NCI-H226 (cell line): ENCODE measurements around the gene COTL1.
A peak's percentile ranks its signal among the peaks of the same experiment; 100 is the strongest.
"Not testable (repeated sequence)": the region's sequence is repeated elsewhere in the genome, so short reads cannot be mapped to it uniquely, and the experiment has no call there.

Experiments used
- DNase-seq: peaks from one replicate; pipeline ENCODE4 v3.0.0-alpha.2; 2015

Gene COTL1

DNA sequence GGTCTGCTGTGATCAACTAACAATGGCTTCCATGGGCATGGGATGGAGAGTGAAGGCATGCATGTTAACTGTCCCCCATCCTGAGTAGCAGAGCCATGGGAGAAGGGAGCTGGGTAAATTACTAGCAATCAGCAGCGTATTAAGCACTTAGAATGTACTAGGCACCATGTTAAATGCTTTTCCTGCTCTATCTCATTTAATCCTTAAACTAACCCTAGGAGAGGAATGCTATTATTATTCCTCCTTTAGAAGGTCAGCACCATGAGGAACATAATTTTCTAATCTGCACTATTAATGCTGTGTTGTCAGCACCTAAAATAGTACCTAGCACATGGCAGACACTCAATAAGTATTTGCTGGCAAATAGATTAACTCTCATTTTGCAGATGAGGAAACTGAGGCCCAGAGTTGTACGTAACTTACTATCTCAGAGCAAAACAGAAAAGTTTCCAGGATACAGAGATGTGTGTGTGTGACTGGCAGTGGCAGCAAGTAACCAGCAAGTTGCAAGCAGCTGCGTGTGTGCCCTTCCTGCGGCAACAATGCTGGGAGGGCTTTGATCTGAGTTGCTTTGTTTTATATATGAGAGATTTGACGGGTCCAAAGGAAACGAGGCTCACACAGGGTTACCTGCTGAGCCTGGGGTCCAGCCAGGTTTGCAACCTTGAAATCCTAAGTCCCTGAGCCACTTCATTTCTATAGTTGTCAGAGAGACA, 23.9 kb upstream of the COTL1 start:
- DNase-seq = no peak

DNA sequence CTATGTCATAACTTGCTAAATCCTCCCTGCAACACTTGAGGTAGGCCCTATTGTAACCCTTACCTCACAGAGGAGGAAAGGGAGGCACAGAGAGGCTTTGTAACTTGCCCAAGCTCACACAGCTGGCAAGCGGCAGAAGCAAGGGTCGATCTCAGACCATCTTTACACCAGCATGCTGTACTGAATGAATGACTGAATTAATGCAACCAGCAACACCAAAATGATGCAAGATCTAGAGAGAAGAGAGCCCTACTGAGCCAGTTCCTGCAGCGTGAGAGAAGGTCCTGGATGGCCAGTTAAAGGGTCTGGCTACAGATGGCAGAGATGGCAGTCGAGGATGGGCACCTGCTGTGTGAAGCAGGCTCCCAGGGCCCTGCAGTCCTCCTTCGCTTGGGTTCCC, 22.3 kb upstream of the COTL1 start:
- DNase-seq = no peak

DNA sequence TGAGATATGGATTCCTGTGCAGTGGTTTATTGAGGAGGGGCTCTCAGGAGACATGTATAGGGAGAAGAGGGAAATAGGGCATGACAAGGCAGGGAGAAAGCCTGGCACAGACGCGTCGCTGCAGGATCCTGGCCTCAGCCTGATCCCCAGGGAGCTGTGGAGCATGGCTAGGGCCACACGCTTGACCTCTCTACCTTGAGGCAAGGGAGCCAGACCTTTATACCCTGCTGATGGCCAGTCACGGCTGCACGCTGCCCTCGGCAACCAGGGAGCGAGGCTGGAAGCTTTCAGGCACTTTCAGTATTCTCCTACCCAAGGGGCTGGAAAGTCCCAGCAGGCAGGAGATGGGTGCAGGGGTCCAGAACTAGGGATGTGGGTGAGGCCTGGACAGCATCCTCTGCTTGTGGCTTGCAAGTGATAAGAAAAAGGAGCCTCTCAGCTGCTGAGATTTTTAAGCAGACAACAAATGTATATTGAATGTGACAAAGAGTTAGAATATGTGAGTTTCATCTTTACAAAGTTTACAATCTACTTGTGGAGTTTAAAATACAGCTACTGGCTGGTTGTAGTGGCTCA, 20.4 kb upstream of the COTL1 start:
- no peak for DNase-seq

DNA sequence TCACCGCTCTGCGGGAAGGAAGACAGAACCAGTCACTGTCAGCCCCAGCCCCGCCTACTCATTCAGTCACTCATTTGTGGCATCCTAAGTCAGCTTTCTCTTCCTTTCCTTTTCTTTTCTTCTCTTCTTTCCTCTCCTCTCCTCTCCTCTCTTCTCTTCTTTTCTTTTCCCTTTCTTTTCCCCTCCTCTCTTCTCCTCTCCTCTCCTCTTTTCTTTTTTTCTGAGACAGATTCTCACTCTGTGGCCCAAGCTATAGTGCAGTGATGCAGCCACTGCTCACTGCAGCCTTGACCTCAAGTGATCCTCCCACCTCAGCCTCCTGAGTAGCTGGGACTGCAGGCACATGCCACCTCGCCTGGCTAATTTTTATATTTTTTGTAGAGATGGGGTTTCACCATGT, 19.8 kb upstream of the COTL1 start:
- no peak for DNase-seq

DNA sequence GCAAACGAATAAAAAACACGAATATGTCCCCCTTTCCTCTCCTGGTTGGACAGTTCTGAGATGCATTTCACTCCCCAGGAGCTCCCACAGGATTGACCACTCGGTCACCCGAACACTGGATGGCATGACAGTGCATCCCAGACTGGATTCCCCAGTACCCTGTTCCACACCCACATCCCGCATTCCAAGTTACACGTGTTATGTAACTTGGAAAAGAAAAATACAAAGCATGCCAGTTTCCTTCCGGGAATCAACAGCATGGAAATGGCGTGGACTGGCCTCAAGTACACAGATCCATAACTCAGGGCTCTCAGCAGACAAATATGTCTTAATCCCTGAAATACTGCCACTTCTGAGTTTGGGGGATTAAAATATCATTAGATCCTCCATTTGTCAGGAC, 17.8 kb upstream of the COTL1 start:
- no peak for DNase-seq

DNA sequence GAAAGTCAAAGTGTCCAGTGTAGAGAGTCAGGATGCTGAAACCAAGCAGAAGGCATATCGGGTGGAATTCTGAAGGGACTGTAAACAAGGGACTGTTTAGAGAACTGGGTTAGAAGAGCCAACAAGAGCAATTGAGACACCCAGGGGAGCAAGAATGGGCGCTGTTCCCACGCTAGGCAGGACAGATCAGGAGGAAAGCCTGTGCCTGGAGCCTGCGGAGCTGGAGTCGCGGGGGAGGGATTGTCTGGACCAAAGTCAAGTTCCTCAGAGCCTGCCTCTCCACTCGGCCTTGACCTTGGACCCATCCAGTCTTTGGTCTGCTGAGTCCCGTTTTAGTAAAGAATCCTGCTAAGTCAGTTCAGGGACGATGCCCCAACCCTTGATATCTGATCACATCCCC, 15.7 kb upstream of the COTL1 start:
- no peak for DNase-seq

DNA sequence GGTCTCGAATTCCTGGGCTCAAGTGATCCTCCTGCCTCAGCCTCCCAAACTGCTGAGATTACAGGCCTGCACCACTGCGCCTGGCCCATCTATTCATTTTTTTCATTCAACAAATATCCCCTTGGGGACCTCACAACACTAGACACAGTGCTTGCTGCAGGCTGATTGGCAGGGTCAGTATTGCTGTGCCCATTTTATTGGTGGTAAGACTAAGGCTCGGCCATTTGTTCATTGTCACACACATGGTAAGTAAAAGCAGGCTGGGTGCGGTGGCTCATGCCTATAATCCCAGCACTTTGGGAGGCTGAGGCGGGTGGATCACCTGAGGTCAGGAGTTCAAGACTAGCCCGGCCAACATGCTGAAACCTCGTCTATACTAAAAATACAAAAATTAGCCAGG, 15.0 kb upstream of the COTL1 start:
- DNase-seq = not testable (repeated sequence)

DNA sequence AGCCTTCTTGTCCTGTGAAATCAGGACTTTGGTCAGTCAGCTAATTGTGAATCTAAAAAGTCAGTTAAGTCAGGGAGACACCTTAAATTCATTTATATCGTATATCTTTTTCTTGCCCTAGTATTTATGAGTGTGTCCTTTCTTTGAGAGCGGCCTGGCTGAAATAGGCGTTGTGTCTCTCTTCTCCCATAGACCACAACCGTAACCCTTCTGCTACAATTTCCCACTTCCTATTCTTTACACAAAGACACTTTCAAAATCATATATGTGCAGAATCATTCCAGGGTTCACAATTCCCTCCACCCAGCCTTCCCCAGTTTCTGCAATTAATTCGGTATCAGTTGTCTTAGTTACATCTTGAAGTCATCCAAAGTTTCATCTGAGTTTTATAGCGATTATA, 14.0 kb upstream of the COTL1 start:
- no peak for DNase-seq

DNA sequence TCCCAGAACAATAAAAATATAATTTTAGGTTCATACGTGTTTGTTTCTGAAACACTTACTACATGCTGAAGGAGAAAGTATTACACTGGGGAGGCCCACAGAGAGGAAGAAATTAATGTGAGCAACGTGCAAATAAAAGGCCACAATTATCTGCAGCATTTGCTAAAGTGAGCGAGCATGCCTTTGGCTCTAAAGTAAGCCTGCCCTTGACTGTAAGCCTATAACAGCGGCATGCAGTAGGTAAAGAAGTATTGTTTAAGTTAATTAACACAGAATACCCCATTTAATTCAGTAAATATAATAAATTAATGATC, 13.2 kb upstream of the COTL1 start:
- DNase-seq = no peak

DNA sequence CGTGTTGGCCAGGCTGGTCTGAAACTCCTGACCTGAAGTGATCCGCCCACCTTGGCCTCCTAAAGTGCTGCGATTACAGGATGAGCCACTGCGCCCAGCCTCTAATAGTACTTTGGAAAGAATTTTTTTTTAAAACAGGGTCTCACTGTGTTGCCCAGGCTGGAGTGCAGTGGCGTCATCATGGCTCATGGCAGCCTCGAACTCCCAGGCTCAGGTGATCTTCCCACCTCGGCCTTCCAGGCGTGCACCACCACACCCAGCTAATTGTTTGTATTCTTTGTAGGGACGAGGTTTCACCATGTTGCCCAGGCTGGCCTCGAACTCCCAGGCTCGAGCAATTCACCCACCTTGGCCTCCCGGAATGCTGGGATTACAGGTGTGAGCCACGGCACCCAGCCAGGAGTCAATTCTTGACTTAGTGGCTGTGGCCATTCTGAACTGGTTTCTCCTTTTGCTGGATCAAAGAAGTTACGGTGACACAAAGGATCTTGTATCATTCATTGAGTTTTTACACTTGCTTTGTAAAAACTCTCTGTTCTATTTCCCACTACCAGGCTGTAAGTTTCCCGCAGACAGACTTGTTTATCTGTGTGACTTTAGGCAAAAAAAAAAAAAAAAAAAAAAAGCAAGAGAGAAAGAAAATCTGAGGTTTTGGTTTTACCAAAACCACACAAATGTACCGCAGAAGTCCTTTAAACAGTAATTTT, 12.7 kb upstream of the COTL1 start:
- DNase-seq = no peak

DNA sequence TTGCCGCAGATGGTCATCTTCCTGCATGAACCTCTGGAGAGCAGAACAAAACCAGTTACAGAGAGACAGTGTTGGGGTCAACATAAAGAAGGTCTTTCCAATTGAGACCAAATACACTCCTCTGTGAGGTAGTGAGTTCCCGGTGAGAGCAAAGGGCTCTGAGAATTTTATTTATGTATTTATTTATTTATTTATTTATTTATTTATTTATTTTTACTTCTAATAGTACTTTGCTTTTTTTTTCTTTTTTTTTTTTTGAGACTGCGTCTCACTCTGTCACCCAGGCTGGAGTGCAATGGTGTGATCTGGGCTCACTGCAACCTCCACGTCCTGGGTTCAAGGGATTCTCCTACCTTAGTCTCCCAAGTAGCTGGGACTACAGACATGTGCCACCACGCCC, 12.1 kb upstream of the COTL1 start:
- no peak for DNase-seq

DNA sequence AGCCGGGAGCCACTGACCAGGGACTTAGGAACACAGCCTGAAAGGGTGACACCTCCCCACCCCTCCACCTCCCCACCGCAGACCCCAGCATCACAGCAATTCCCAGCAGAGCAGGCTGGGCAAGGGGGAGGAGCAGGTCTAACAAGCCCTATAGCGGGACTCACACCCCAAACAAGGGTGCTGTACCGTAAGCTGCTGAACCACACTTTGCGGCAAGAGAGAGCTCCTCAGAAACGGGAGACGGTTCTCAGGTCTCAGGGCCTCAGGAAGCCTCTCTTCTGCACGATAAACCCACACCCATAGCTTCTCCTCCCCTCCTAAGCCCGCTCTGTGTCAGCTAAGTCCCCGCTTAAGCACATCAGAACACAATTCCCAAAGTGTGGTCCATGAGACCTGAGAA, 11.7 kb upstream of the COTL1 start:
- no peak for DNase-seq

DNA sequence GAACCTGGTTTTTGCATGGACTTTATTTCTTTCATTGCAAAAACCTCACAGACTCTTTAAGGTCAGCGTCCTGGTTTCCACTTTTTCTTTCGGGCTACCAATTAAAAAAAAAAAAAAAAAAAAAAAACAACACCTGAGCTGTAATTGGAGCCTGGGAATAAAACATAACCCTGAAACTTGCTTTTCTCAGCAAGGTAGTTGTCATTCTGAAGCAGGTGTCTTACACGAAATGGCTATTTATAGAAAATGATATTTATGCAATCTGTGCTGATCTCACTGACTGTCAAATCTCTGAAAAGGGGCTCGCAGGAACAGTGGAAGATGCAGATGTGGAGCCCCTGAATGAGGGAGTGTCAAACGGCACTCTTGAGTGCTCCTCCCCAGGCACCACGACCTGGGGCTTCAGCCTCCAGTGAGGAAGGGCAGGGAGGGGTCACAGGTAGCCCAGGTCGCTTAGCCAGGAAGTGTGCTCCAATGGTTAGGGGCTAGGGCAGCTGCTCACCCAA, 10.4 kb upstream of the COTL1 start:
- no peak for DNase-seq

DNA sequence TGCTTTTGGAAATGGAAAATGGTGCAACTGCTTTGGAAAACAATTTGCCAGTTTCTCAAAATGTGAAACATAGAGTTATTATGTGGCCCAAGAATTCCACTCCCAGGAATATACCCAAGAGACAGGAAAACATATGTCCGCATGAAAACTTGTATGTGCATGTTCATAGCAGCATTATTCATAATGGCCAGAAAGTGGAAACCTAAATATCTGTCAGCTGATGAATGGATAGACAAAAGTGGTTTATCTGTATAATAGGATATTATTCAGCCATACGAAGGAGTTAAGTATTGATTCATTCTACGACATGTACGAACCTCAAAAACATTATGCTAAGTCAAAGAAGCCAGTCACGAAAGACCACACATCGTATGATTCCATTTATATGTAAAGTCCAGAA, 7.7 kb upstream of the COTL1 start:
- no peak for DNase-seq

DNA sequence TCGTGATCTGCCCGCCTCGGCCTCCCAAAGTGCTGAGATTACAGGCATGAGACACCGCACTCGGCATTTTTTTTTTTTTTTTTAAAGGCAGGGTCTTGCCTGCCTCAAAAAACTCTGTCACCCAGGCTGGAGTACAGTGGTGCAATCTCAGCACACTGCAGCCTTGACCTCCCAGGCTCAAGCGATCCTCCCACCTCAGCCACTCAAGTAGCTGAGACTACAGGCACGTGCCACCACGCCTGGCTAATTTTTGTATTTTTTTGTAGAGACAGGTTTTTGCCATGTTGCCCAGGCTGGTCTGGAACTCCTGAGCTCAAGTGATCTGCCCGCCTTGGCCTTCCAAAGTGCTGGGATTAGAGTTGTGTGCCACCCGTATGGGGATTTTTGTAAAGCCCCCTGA, 3.0 kb upstream of the COTL1 start:
- DNase-seq = not testable (repeated sequence)

DNA sequence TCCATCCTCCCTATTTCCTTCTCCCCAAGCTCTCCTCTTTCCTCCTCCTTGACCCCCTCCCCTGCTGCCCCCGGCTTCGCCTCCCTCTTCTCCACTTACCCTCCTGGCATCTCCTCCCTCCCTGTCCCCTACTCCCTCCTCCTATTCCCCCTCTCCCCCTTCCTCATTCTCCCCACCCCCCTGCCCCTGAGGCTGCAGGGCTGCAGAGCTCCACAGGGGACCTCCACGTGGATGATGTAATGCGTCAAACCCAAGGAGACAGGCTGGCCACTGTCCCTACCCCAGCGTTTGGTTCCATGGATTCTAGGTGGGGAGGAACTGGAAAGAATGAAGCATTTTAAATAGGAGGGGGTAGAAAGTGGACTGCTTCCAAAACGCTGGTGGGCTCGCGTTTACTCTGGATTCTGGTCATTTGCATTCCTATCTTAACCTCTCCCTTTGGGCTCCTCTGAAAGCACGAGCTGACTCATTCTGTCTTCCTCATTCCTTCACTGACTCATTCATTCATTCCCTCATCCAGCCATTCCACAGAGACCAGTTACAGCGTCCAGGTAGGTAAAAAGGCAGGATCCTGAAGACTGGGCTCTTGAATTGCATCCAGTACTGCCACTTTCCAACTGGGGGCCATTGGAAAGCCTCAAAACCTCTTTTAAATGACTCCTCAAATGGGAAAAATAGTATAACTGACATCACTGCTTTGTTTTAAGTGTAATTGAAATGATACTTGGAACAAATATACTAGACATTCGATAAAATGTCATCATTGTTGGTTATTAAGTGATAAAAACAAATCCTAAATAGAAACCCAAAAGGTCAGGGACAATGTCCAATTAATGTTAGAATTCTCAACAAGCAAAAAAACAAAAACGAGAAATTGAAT, 943 bp upstream of the COTL1 start:
- DNase-seq = peak; percentile 99

DNA sequence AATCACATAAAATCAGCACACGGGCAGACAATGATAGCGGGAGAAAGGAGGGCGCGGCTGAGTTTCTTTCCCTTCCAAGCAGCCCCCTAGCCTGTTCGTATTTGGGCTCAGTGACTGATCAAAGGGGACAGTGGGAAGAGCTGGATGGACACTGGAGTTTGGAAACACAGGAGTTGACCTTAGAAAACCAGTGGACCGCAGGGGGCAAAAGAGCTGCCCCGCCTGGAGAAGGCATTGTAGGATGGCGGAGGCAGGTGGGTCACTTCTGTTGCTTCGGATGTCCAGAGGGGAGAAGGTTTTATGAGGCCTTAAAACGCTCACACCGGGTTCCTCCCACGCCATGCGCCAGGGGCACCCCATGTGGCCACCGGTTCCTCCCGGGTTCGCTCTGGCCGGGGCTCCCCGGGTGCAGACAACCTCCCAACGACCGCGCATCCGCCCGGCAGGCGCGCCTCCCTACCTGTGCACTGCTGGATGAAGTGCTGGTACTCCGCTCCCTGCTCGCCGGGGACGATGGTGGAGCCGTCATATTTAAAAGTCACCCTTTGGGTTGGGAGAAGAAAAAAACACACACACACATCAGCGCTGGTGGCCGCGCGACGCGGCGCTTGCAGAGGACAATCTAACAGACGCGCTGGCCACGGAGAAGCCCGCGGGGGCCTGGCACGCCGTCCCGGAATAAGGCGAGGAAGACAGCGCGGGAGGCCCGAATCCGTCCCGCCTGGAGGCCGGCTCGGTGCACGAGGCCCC, 662 bp downstream of the COTL1 start:
- DNase-seq = no peak

DNA sequence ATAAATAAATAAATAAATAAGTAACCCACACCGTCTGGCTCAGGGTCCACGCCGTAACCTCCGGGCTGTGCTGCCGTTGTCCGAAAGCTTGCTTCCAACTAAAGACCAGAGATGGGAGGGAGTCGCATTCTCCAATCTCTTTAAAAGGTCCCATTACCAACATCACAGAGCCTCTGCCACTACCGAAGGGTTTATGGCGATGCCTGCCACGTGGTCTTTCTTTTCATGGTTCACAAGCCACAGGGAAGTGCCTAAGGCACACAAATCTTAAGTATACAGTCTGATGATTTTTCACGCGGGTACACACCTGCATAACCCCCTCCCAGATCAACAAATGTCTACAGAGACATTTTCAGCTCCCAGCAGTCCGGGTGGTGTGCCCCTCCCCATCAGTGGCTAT, 1.4 kb downstream of the COTL1 start:
- DNase-seq = no peak

DNA sequence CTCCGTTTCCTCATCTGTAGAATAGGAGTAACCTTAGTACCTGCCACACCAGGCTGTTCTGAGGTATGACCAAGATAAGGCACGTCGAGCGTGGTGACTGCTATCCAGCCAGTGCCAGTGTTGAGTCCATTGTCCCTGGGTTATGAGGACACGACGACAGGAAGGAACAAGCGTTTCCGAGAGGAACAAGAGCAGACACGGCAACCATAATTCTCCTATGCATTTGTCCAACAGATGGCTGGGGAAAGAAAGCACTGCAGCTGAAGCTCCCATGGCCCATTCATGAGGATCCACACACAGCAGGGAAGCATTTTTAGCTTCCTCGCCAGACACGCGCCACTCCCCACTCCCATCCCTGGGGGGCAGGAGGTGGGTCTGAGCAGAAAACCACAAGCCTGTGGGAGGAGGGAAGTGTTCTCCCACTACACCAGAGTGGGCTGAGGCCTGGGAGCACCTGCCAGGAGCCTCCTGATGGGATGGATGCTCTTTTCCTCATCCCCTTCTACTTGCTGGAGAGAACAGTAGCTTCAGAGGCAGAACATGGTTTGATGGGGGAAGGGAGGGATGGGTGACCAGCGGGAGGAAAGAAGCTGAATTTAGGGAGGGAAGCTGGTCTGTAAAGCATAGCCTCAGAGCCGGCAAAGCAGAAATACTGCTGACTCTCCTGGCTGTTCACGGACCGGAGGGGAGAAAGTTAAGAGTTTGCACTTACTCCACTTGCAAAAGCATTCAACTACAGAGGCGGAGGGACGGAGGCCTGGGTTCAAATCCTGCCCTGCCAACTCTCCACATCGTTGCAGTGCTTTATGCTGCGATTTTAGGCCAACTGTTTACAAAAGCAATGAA, 2.7 kb downstream of the COTL1 start:
- no peak for DNase-seq

DNA sequence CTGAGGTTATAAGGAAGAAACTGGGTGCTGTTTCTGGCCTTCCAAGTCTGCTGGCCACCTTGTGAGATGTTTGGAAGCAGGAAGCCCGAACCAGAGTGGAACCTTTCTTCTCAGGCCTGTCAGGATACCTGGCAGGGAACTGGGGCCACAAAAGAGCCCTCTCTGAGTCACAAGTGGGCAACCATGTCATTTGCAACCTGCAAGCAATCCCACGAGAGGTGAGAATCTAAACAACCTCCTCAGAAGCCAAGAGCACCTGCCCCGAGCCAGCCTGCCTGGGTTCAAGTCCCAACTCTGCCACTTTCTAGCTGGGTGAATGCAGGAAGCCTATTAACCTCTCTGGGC, 3.3 kb downstream of the COTL1 start:
- no peak for DNase-seq

DNA sequence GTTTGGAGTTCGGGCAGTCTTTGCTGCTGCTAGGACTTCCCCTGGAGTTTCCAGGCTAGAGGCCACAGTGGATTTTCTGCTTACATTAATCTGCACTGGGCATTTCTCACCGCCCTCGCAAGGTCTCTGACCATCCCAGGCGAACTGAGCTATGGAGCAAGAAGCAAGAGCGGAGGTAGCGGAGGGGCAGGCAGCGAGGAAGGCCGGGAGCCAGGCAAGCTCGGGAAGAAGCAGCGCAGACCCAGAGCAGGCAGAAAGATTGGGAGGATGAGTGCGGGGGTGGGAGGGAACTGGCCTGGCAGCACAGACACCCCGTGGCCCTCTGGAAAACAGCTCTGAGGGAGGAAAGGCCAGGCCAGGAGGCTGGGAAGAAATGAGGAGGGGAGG, 3.8 kb downstream of the COTL1 start:
- DNase-seq = no peak
